Breast epithelium (tissue), 4 donors: ENCODE measurements around the gene RNF150. TPM values are rescaled to one million over a fixed set of nuclear protein-coding genes. Genes with fewer than 3 reads are reported as not detected.
A peak's percentile ranks its signal among the peaks of the same experiment; 100 is the strongest.

Experiments
- DNase-seq, 2 donors: peaks; one replicate each; pipeline ENCODE4 v3.0.0-alpha.2; 2019; ENCODE audit warnings: low spot score in 2 of 2
- H3K27ac ChIP-seq, 2 donors: fragments of 200-600 bp; sonication (generic) in 1 of 2; one replicate each; pipeline ENCODE4 v1.5.1; 2016 to 2019; ENCODE audit warnings: mild to moderate bottlenecking in 1 of 2
- H3K27me3 ChIP-seq, 2 donors: fragments of 200-600 bp; sonication (generic) in 1 of 2; one replicate each; pipeline versions ENCODE4 v1.5.1 to v1.6.0; 2017 to 2019; ENCODE audit warnings: control low read depth in 1 of 2, mild to moderate bottlenecking in 1 of 2
- H3K36me3 ChIP-seq: fragments of 200-600 bp; one replicate; pipeline ENCODE4 v1.5.1; 2019
- H3K4me1 ChIP-seq, 2 donors: fragments of 200-600 bp; sonication (generic); one replicate each; pipeline ENCODE4 v1.5.1; 2016 to 2019; ENCODE audit warnings: control low read depth in 1 of 2
- H3K4me3 ChIP-seq, 3 donors: fragments of 200-600 bp; sonication (generic); 1 replicate in 2 of 3; 2 replicates in 1 of 3; pipeline ENCODE4 v1.5.1; 2016 to 2019; ENCODE audit warnings: mild to moderate bottlenecking in 3 of 3, moderate library complexity in 2 of 3
- H3K9me3 ChIP-seq, 2 donors: fragments of 200-600 bp; sonication (generic) in 1 of 2; one replicate each; pipeline ENCODE4 v1.5.1; 2016 to 2019; ENCODE audit warnings: control low read depth in 1 of 2
- CTCF ChIP-seq, 3 donors: fragments of 450-650 bp; IDR thresholded peaks; one replicate each; pipeline ENCODE4 v1.5.1; 2016 to 2017; ENCODE audit warnings: antibody characterized with exemption in 3 of 3, mild to moderate bottlenecking in 3 of 3, moderate library complexity in 3 of 3
- POLR2A ChIP-seq: fragments of 450-650 bp; IDR thresholded peaks from one replicate; pipeline ENCODE4 v1.6.1; 2016; ENCODE audit warnings: antibody characterized with exemption, mild to moderate bottlenecking, moderate library complexity
- POLR2AphosphoS5 ChIP-seq, 3 donors: sonication (generic); formaldehyde crosslinking; IDR thresholded peaks; one replicate each; pipeline ENCODE4 v1.6.1; 2017; ENCODE audit warnings: antibody characterized with exemption in 3 of 3
- intact Hi-C: fragments of 100-400 bp; cut with DNase I; formaldehyde crosslinking; loops from one replicate; pipeline ENCODE4 v1.15.1; 2023; ENCODE audit warnings: low total_unique reads
- total RNA-seq, 3 donors: library from RNA; depleted of rRNA; stranded (reverse); fragments of >200 nt; gene quantifications; one replicate each; pipeline ENCODE4 v1.1.0, GENCODE V29; 2016

Gene RNF150
- total RNA-seq, 3 donors from 2014 or later, result 5.6 to 19.7 (median 14.8) TPM

DNA sequence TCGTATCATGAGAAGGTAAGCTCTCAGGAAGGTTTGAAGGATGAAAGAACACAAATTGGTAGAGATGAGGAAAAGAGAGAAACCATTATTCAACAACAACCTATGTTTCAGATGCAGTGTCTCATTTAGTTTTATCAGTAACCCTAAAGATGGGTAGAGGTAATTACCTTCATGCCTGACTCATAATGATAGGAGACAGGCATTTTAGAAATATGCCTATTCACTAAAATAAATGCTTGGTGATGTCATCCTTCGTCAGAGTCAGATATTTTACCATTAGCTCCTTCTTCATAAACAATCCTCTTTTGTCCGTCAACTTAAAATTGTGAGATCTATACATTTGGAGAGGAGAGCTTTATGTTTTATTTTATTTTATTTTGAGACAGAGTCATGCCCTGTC lies 21.5 kb upstream of the RNF150 start:
- TF ChIP-seq POLR2AphosphoS5 (IDR thresholded peaks at IDR 0.05), result no peak
- H3K27ac ChIP-seq, result no peak overlapping the region
- H3K4me1 ChIP-seq, result no peaks in the 10 kb centered on the region
- no peaks in the 10 kb centered on the region for H3K27me3 ChIP-seq
- no peaks in the 10 kb centered on the region for H3K9me3 ChIP-seq
- intact Hi-C loops, result no loop called here
- no peak for DNase-seq
- no peaks in the 10 kb centered on the region for H3K36me3 ChIP-seq
- H3K4me3 ChIP-seq, result no peak overlapping the region

DNA sequence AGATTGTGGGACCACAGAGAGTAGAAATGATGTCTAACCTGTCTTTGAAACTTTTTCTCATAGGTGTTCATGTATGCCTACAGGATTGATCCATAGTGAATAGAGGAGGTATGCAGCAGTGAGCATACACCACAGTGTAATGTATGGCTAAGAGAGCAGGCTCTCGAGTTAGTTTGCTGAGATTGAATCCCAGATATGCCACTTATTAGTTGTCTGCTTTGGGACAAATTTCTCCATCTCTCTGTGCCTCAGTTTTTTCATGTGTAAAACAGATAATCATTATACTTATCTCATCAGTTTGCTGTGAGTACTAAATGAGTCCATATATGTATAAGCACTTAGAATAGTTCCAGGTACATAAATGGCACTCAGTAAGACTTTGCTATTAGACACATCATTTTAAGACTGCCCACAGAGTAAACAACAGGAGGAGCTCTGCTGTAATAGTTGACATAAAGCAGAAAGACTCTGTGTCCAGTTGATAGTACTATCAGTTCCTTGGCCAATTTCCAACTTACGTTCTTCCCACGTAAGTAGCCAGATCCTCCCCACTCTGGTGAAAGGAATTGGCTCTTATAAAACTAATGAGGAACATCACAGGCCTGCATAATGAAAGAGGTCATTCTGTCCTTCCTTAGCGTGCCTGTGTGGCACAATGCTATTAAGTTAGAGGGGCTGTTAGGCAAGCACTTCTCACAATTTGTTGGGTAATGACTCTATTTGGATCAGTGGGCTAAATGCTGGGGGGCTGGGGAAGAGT lies 20.7 kb upstream of the RNF150 start:
- Histone ChIP-seq H3K4me3 (no peak overlapping the region), H3K27me3 (no peaks in the 10 kb centered on the region), H3K4me1 (no peaks in the 10 kb centered on the region), H3K36me3 (no peaks in the 10 kb centered on the region), H3K9me3 (no peaks in the 10 kb centered on the region), H3K27ac (no peak overlapping the region)
- DNase-seq, result no peak
- intact Hi-C loops, result no loop called here
- TF ChIP-seq POLR2A, result no peak
- peak in 1 of 3 donors; percentile 60 for TF ChIP-seq POLR2AphosphoS5 (IDR thresholded peaks at IDR 0.05)

- no peak for TF ChIP-seq POLR2A
- no peak for TF ChIP-seq POLR2AphosphoS5 (IDR thresholded peaks at IDR 0.05)
- no peak for TF ChIP-seq CTCF (IDR thresholded peaks at IDR 0.05)
- no peaks in the 10 kb centered on the region for H3K36me3 ChIP-seq
- no peaks in the 10 kb centered on the region for H3K4me1 ChIP-seq
- H3K9me3 ChIP-seq, result no peaks in the 10 kb centered on the region
- intact Hi-C loops, result no loop called here
- H3K4me3 ChIP-seq, result no peak overlapping the region
- H3K27ac ChIP-seq, result no peak overlapping the region
- no peaks in the 10 kb centered on the region for H3K27me3 ChIP-seq
- DNase-seq, result no peak
These were observed 10.9 kb upstream of the RNF150 start for GRCh38 chr4:141144207-141144606.

- intact Hi-C loops, result no loop called here
- no peaks in the 10 kb centered on the region for H3K27me3 ChIP-seq
- peak overlapping the region in 1 of 2 donors; percentile 52 for H3K27ac ChIP-seq
- peak in 1 of 2 donors; percentile 47 for DNase-seq
- no peaks in the 10 kb centered on the region for H3K4me1 ChIP-seq
- no peaks in the 10 kb centered on the region for H3K36me3 ChIP-seq
- H3K4me3 ChIP-seq, result no peak overlapping the region
- TF ChIP-seq POLR2AphosphoS5 (IDR thresholded peaks at IDR 0.05) (no peak), POLR2A (no peak), CTCF (IDR thresholded peaks at IDR 0.05) (no peak)
- H3K9me3 ChIP-seq, result no peaks in the 10 kb centered on the region
These were observed 9.2 kb upstream of the RNF150 start for GRCh38 chr4:141142423-141142822.

DNA sequence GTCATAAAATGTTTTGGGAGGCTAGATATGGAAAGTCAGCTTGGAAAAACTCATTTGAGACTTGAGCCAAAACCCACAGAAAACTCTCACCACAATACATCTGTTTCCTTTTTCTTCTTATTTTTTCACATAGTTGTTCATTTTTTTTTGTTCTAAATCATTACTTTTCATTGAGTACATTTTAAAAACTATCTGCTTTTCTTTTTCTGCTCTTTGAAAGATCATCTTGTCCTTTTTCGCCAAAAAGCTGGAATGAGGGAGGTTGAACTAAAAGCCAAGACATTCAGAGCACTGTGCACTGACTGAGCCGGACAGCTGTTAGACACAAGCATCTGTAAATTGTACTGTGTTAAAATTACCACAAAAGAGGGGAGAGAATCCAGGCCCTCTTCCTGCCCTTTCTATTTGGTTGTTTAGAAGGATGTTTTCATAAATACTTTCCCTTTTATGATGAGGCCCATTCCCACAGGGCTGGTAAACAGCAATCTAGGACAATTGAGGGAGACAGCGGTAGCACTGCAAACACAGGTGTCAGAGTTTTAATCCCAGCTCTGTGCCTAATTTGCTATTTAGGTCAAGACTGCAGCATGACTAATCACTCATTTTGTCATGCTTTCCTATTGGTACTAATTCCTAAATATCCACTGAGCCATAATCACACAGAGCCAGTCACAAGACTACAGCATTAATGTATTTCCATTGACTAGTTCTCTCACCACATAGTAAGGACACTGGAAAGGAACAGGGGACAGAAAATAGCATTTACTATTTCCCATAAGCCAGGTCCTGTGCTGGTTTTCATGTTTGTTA lies 7.3 kb upstream of the RNF150 start:
- intact Hi-C loops, result no loop called here
- Histone ChIP-seq H3K27me3 (no peaks in the 10 kb centered on the region), H3K36me3 (no peaks in the 10 kb centered on the region), H3K4me3 (no peak overlapping the region), H3K27ac (peak overlapping the region in 1 of 2 donors; percentile 32), H3K4me1 (no peaks in the 10 kb centered on the region), H3K9me3 (no peaks in the 10 kb centered on the region)
- TF ChIP-seq POLR2A (no peak), CTCF (IDR thresholded peaks at IDR 0.05) (no peak), POLR2AphosphoS5 (IDR thresholded peaks at IDR 0.05) (no peak)
- DNase-seq, result no peak
